Activated CD8-positive, alpha-beta T cell treated with anti-CD3 and anti-CD28 coated beads, Interleukin-2, amount 10 ng/mL, durations not matched to agents 7 days and 5 days (primary cell): ENCODE data around the gene HIC1. TPM values are rescaled to one million over a fixed set of nuclear protein-coding genes. Genes with fewer than 3 reads are reported as not detected.

ENCODE experiments used
- ATAC-seq: fragments of 150-1000 bp; cut with Tn5 transposase; one replicate; pipeline ENCODE4 v1.10.0; 2021; ENCODE audit warnings: moderate library complexity
- CTCF ChIA-PET: fragments of 350-600 bp; sonication (Branson Sonifier 250); formaldehyde crosslinking; loops from one replicate; lab custom pipeline; 2021; ENCODE audit warnings: antibody characterized with exemption; lab: Charles Lee
- POLR2A ChIA-PET: fragments of 350-600 bp; sonication (Branson Sonifier 250); formaldehyde crosslinking; loops from one replicate; lab custom pipeline; 2021; ENCODE audit warnings: antibody characterized with exemption; lab: Charles Lee
- DNase-seq: peaks from one replicate; pipeline ENCODE4 v3.0.0-alpha.2; 2020
- H3K27ac Mint-ChIP-seq: one replicate; pipeline ENCODE4 v1.8.0; 2021; ENCODE audit warnings: mild to moderate bottlenecking, mixed read lengths
- H3K27me3 Mint-ChIP-seq: one replicate; pipeline ENCODE4 v1.8.0; 2021; ENCODE audit warnings: low read depth, mixed read lengths
- H3K36me3 Mint-ChIP-seq: one replicate; pipeline ENCODE4 v1.8.0; 2021; ENCODE audit warnings: low read depth, mixed read lengths
- H3K4me1 Mint-ChIP-seq: one replicate; pipeline ENCODE4 v1.8.0; 2021; ENCODE audit warnings: low read depth, mixed read lengths
- H3K4me3 Mint-ChIP-seq: one replicate; pipeline ENCODE4 v1.8.0; 2021; ENCODE audit warnings: mild to moderate bottlenecking, mixed read lengths
- H3K9me3 Mint-ChIP-seq: one replicate; pipeline ENCODE4 v1.8.0; 2022; ENCODE audit warnings: mixed read lengths; ENCODE audit not compliant: insufficient read depth
- total RNA-seq, 2 experiments: library from RNA; stranded (reverse); gene quantifications; one replicate each; pipeline ENCODE4 v1.2.3, GENCODE V29; 2021

HIC1 gene
- total RNA-seq, 2 experiments from 2014 or later, result 66.8 to 70.8 TPM

DNA sequence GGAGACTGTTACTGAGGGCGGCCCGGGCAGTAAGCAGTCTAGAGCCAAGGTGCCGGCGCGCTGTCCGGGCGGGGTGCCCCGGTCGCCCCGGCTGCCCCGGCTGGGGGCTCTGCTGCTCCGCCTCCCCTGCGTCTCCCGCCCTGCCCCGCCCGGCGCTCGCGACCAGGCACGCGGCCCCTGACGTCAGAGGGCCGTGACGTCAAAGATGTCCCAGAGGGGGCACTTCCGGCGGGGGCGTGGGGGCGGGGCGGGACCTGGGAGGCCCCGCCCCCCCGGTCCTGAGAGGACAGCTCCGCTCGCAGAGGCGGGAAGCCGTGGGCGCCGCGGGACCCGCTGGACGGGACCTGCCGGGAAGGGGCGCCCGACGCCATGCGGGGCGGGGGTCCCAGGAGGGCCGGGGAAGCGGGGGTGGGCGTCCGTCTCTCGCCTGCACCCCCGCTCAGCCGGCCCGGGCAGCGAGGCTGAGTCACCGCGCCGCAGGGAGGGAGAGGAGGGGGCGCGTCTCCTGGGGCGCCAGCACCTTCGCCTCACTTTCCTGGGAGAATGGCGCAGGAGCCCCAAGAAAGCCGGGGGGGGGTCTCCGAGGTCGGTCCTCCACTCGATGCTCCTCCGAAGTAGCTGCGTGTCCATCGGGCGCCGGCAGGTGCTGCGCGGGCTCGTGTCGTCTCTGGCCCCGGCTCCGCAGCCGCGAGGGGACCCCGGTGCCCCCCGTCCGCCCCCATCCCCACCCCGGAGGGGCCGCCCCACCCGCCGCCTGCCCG, 4.4 kb upstream of the HIC1 start:
- ChIA-PET POLR2A (interaction anchor here (1.6 kb wide), 1 partner anchor 343 kb away, joined by 5 read pairs; no protein-coding TSS in a partner anchor), CTCF (interaction anchor here (0.9 to 1.3 kb wide), 4 partner anchors 194 to 342 kb away, joined by 3 to 5 read pairs (median 4); no protein-coding TSS in a partner anchor)
- DNase-seq, result peak; percentile 77
- Mint-ChIP-seq H3K36me3 (no peaks in the 10 kb centered on the region), H3K27ac (no peak overlapping the region), H3K4me1 (peaks cover 30% of the 10 kb centered on the region), H3K27me3 (peaks cover 14% of the 10 kb centered on the region), H3K9me3 (no peaks in the 10 kb centered on the region), H3K4me3 (no peak overlapping the region)
- ATAC-seq, result peak; percentile 4

DNA sequence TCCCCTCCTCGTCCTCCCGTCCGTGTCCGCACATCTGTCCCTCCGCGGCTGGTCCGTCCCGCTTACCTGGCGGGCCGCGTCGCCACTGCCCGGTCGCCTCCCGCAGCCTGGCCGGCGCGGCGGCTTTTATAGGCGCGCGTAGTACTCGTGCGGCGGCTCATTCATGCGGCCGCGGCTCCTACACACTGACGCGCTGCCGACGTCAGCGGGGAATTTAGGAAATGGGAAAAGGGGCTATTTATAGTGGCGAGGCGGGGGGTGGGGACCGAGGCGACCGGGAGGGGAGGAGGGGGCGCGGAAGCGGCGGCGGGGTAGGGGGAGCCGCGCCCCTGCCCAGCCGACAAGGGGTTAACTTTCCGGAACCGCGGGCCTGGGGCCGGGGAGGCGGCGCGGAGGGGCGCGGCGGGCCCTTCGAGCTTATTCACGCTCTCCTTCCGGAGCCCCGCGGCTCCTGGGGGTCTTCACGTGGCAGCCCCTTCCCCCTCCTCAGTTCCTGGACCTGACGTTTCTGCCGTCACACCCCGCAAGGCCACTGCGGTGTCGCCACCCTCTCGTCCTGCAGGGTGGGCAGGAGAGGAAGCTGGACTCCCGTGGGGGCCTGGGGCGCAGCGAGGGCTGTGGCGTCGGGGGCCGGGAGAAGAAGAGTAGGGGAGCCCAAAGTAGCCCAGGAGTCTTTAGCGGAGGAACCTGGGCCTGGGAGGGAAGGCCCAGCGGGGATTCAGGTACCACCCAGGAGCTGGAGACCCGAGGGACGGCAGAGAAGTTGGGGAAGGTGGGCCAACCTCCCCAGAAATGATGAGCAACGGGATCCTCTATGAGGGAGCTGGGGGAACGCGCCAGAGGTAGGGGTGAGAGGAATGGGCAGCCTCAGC, 3.6 kb upstream of the HIC1 start:
- no peak for DNase-seq
- POLR2A ChIA-PET, result interaction anchor here (0.6 to 1.6 kb wide), 3 partner anchors 152 to 342 kb away, joined by 3 to 5 read pairs (median 3); no protein-coding TSS in a partner anchor
- Mint-ChIP-seq H3K9me3 (no peaks in the 10 kb centered on the region), H3K4me3 (peak overlapping the region; percentile 36), H3K27me3 (peaks cover 14% of the 10 kb centered on the region), H3K36me3 (no peaks in the 10 kb centered on the region), H3K27ac (peak overlapping the region; percentile 46), H3K4me1 (peaks cover 30% of the 10 kb centered on the region)
- CTCF ChIA-PET, result interaction anchor here (1.2 to 1.3 kb wide), 5 partner anchors 194 to 341 kb away, joined by 3 to 5 read pairs (median 5); no protein-coding TSS in a partner anchor
- ATAC-seq, result no peak

DNA sequence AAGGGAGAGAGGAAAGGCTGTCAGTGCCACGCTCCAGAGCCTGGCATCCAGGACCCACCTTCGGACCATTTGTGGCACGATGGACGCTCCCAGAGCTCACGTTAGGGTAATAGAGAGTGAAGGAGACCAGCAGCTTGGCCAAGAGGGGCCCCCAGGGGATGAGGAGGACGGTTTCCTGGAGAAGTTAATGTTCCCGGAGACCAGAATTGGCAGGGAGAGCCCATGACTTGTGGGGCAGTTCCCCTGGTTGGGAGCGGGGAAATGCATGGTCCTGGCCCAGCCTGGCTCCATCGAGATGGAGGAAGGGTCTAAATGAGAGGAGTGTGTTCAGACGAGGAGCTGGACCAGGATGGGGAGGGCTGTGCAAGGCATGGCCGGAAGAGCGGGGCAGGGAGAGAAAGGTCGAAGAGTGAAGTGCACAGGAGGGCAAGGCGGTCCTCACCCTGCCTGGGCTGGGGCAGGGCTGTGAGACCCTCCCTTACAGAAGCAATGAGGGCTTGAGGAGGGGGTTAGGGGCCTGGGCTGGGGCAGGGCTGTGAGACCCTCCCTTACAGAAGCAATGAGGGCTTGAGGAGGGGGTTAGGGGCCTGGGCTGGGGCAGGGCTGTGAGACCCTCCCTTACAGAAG, 2.9 kb upstream of the HIC1 start:
- Mint-ChIP-seq H3K27me3 (peaks cover 14% of the 10 kb centered on the region), H3K4me3 (peak overlapping the region; percentile 10), H3K4me1 (peaks cover 30% of the 10 kb centered on the region), H3K9me3 (no peaks in the 10 kb centered on the region), H3K27ac (peak overlapping the region; percentile 6), H3K36me3 (peaks cover 3% of the 10 kb centered on the region)
- ChIA-PET POLR2A (interaction anchor here (0.6 to 1.6 kb wide), 3 partner anchors 151 to 341 kb away, joined by 3 to 5 read pairs (median 3); no protein-coding TSS in a partner anchor), CTCF (interaction anchor here (1.2 kb wide), 3 partner anchors 193 to 335 kb away, joined by 3 to 5 read pairs (median 5); no protein-coding TSS in a partner anchor)
- ATAC-seq (no peak), DNase-seq (no peak)

DNA sequence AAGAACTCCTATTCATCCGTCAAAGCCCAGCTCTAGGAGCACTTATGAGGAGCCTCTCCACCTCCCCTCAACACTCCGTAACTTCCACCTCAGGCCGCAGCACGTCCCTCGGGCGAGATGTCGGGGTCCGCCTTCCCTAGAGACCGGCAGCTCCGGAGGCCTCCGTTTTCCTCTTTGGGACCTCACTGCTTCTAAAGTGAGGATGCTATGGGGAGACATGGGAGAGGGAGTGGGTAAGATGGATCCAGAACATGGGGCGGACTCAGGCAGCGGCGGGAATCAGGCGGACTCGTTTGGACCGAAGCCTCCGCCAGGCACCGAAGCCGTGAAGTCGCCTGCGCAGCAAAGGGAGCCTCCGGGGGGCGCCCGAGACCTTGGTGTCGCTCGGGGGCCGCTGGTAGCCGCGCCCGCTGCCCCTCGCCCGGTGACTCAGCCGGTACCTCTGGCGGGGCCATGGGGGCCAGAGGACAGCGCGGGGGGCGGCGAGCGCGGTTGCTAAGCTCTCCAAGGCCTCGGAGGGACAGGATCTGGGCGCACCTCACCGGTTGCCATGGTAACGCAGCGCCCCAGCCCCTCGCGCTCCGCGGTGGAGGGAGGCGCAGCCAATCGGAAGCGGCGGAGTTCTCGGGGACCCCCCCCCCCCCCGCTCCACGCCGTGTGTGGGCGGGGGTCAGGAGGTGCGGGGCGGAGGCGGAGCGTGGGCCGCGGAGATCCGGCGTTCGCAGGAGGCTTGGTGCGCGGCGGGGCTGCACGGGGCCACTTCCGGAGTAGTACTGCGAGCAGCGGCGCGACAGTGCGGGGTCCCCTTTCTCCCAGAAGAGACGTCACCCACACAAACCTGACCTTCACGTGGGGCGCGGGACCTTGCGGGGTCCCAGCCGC, 1.3 kb upstream of the HIC1 start:
- H3K36me3 Mint-ChIP-seq, result peaks cover 9% of the 10 kb centered on the region
- DNase-seq (peak; percentile 84), ATAC-seq (peak; percentile 30)
- peak overlapping the region; percentile 82 for H3K27ac Mint-ChIP-seq
- peak overlapping the region; percentile 78 for H3K4me3 Mint-ChIP-seq
- H3K9me3 Mint-ChIP-seq, result no peaks in the 10 kb centered on the region
- POLR2A ChIA-PET, result interaction anchor here (1.1 to 5.9 kb wide), 3 partner anchors 192 to 283 kb away, joined by 3 to 58 read pairs (median 6); partner anchors contain the start of genes SGSM2 and TSR1
- peaks cover 14% of the 10 kb centered on the region for H3K27me3 Mint-ChIP-seq
- H3K4me1 Mint-ChIP-seq, result peaks cover 30% of the 10 kb centered on the region
- CTCF ChIA-PET, result interaction anchor here (0.7 to 8.5 kb wide), 29 partner anchors 7 to 362 kb away, joined by 3 to 343 read pairs (median 7); partner anchors contain the start of gene SMG6

DNA sequence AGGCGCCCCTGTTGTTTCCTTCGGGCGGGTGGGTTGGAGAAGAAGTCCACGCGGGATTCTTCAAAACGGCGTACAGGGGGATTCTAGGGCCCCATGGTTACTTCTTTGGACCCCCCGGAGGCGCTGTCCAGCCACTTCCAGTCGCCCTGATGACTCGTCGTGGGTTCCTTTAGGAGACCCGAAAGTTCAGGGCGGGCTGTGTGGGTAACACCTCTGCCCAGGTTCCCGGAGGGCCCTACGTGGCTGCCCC, 716 bp upstream of the HIC1 start:
- no peak for ATAC-seq
- ChIA-PET POLR2A (interaction anchor here (0.6 to 5.9 kb wide), 10 partner anchors 17 to 339 kb away, joined by 3 to 58 read pairs (median 5); partner anchors contain the start of genes SGSM2 and TSR1), CTCF (interaction anchor here (0.6 to 8.5 kb wide), 46 partner anchors 8 to 362 kb away, joined by 3 to 343 read pairs (median 6); partner anchors contain the start of genes RTN4RL1, SMG6, SRR and TSR1)
- H3K4me3 Mint-ChIP-seq, result peak overlapping the region; percentile 78
- peak overlapping the region; percentile 82 for H3K27ac Mint-ChIP-seq
- no peaks in the 10 kb centered on the region for H3K9me3 Mint-ChIP-seq
- peaks cover 25% of the 10 kb centered on the region for H3K4me1 Mint-ChIP-seq
- peak; percentile 65 for DNase-seq
- H3K27me3 Mint-ChIP-seq, result peaks cover 14% of the 10 kb centered on the region
- peaks cover 9% of the 10 kb centered on the region for H3K36me3 Mint-ChIP-seq

DNA sequence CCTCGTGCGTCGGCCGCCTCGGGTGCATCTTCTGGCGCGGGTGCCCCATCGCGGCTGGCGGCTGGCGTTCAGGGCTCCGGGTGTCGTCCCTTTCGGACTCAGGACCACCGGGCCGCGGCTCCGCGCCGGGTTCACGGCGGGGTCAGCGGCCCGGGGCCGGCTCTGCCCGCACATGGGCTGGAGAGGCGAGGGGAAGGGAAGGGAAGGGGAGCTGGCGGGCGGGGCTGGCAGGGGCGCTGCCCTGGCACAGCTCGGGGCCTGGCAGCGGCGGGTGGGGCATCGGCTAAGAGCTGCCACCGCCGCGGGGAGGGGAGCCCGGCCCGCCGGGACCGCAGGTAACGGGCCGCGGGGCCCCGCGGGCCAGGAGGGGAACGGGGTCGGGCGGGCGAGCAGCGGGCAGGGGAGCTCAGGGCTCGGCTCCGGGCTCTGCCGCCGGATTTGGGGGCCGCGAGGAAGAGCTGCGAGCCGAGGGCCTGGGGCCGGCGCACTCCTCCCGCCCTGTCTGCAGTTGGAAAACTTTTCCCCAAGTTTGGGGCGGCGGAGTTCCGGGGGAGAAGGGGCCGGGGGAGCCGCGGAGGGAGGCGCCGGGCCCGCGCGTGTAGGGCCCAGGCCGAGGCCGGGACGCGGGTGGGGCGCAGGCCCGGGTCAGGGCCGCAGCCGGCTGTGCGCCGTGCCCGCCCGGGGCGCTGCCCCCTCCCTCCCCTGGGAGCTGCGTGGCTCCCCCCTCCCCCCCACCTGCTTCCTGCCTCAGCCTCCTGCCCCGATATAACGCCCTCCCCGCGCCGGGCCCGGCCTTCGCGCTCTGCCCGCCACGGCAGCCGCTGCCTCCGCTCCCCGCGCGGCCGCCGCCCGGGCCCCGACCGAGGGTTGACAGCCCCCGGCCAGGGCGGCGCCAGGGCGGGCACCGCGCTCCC, 646 bp downstream of the HIC1 start:
- DNase-seq, result peak; percentile 78
- Mint-ChIP-seq H3K27ac (peak overlapping the region; percentile 39), H3K4me3 (peak overlapping the region; percentile 81), H3K36me3 (peaks cover 21% of the 10 kb centered on the region), H3K9me3 (no peaks in the 10 kb centered on the region), H3K27me3 (peaks cover 14% of the 10 kb centered on the region), H3K4me1 (peaks cover 34% of the 10 kb centered on the region)
- ChIA-PET CTCF (interaction anchor here (0.6 to 8.5 kb wide), 37 partner anchors 9 to 360 kb away, joined by 3 to 343 read pairs (median 7); partner anchors contain the start of genes SMG6, SRR and TSR1), POLR2A (interaction anchor here (0.6 to 5.9 kb wide), 15 partner anchors 12 to 339 kb away, joined by 3 to 58 read pairs (median 5); no protein-coding TSS in a partner anchor)
- peak; percentile 3 for ATAC-seq

DNA sequence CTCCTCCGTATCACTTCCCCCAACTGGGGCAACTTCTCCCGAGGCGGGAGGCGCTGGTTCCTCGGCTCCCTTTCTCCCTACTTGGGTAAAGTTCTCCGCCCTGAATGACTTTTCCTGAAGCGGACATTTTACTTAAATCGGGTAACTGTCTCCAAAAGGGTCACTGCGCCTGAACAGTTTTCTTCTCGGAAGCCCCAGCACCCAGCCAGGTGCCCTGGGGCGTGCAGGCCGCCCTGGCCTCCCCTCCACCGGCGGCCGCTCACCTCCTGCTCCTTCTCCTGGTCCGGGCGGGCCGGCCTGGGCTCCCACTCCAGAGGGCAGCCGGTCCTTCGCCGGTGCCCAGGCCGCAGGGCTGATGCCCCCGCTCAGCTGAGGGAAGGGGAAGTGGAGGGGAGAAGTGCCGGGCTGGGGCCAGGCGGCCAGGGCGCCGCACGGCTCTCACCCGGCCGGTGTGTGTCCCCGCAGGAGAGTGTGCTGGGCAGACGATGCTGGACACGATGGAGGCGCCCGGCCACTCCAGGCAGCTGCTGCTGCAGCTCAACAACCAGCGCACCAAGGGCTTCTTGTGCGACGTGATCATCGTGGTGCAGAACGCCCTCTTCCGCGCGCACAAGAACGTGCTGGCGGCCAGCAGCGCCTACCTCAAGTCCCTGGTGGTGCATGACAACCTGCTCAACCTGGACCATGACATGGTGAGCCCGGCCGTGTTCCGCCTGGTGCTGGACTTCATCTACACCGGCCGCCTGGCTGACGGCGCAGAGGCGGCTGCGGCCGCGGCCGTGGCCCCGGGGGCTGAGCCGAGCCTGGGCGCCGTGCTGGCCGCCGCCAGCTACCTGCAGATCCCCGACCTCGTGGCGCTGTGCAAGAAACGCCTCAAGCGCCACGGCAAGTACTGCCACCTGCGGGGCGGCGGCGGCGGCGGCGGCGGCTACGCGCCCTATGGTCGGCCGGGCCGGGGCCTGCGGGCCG, 1.6 kb downstream of the HIC1 start:
- POLR2A ChIA-PET, result interaction anchor here (0.6 to 5.9 kb wide), 14 partner anchors 11 to 340 kb away, joined by 3 to 58 read pairs (median 4); no protein-coding TSS in a partner anchor
- DNase-seq (peak; percentile 69), ATAC-seq (no peak)
- peaks cover 12% of the 10 kb centered on the region for H3K27me3 Mint-ChIP-seq
- H3K4me3 Mint-ChIP-seq, result peak overlapping the region; percentile 81
- no peaks in the 10 kb centered on the region for H3K9me3 Mint-ChIP-seq
- H3K4me1 Mint-ChIP-seq, result peaks cover 41% of the 10 kb centered on the region
- peaks cover 29% of the 10 kb centered on the region for H3K36me3 Mint-ChIP-seq
- CTCF ChIA-PET, result interaction anchor here (0.6 to 8.5 kb wide), 19 partner anchors 12 to 336 kb away, joined by 3 to 343 read pairs (median 12); no protein-coding TSS in a partner anchor
- peak overlapping the region; percentile 83 for H3K27ac Mint-ChIP-seq

DNA sequence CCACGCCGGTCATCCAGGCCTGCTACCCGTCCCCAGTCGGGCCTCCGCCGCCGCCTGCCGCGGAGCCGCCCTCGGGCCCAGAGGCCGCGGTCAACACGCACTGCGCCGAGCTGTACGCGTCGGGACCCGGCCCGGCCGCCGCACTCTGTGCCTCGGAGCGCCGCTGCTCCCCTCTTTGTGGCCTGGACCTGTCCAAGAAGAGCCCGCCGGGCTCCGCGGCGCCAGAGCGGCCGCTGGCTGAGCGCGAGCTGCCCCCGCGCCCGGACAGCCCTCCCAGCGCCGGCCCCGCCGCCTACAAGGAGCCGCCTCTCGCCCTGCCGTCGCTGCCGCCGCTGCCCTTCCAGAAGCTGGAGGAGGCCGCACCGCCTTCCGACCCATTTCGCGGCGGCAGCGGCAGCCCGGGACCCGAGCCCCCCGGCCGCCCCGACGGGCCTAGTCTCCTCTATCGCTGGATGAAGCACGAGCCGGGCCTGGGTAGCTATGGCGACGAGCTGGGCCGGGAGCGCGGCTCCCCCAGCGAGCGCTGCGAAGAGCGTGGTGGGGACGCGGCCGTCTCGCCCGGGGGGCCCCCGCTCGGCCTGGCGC, 2.4 kb downstream of the HIC1 start:
- Mint-ChIP-seq H3K9me3 (no peaks in the 10 kb centered on the region), H3K27ac (no peak overlapping the region), H3K27me3 (peaks cover 5% of the 10 kb centered on the region), H3K4me3 (no peak overlapping the region), H3K4me1 (peaks cover 42% of the 10 kb centered on the region), H3K36me3 (peaks cover 35% of the 10 kb centered on the region)
- POLR2A ChIA-PET, result interaction anchor here (0.6 to 5.9 kb wide), 10 partner anchors 10 to 226 kb away, joined by 3 to 58 read pairs (median 4); no protein-coding TSS in a partner anchor
- CTCF ChIA-PET, result interaction anchor here (0.6 to 8.5 kb wide), 15 partner anchors 11 to 279 kb away, joined by 3 to 343 read pairs (median 10); partner anchors contain the start of gene TSR1
- DNase-seq, result no peak
- ATAC-seq, result no peak
